OCI-LY3 (cell line): Measurements from ENCODE around the gene S100A7.

Source experiments
- H2AFZ ChIP-seq: fragments of 200-600, 300-600 bp; shearing (Covaris generic); 2 replicates; pipeline ENCODE4 v1.6.0; 2014; ENCODE audit warnings: antibody characterized with exemption, low read depth, low read length
- H3K27ac ChIP-seq: fragments of 200-600, 300-600 bp; sonication (generic); 2 replicates; pipeline ENCODE4 v1.5.1; 2014; ENCODE audit warnings: mild to moderate bottlenecking, low read length, moderate library complexity, mixed read lengths
- H3K27me3 ChIP-seq: fragments of 200-600, 300-600 bp; sonication (generic); 2 replicates; pipeline ENCODE4 v1.6.1; 2014; ENCODE audit warnings: low read depth, low read length, mixed read lengths
- H3K36me3 ChIP-seq: fragments of 200-600, 300-600 bp; sonication (generic); replicated peaks from 2 replicates; pipeline ENCODE3; 2014; ENCODE audit warnings: low read depth, low read length, mixed read lengths
- H3K4me1 ChIP-seq: fragments of 300-600, 200-600 bp; sonication (generic); 2 replicates; pipeline ENCODE4 v1.6.1; 2014; ENCODE audit warnings: low read length, mixed read lengths
- H3K4me2 ChIP-seq: fragments of 200-600, 300-600 bp; sonication (generic); 2 replicates; pipeline ENCODE4 v1.6.1; 2014; ENCODE audit warnings: low read length, mixed read lengths
- H3K4me3 ChIP-seq: fragments of 300-600, 200-600 bp; sonication (generic); 2 replicates; pipeline ENCODE4 v1.5.1; 2014; ENCODE audit warnings: antibody characterized with exemption, mild to moderate bottlenecking, low read length, moderate library complexity
- H3K79me2 ChIP-seq: fragments of 300-600, 200-600 bp; shearing (Covaris generic); 2 replicates; pipeline ENCODE4 v1.6.1; 2014; ENCODE audit warnings: mild to moderate bottlenecking, low read length, mixed read lengths
- H3K9ac ChIP-seq: fragments of 300-600, 200-600 bp; shearing (Covaris generic); 2 replicates; pipeline ENCODE4 v1.6.0; 2014; ENCODE audit warnings: mild to moderate bottlenecking, low read length, moderate library complexity
- H3K9me3 ChIP-seq: fragments of 200-600, 300-600 bp; shearing (Covaris generic); 2 replicates; pipeline ENCODE4 v1.6.1; 2014; ENCODE audit warnings: low read length, mixed read lengths; ENCODE audit not compliant: insufficient read depth
- H4K20me1 ChIP-seq: fragments of 200-600, 300-600 bp; sonication (generic); 2 replicates; pipeline ENCODE4 v1.6.1; 2016; ENCODE audit warnings: low read length, mixed read lengths; ENCODE audit not compliant: insufficient read depth
- CTCF ChIP-seq: fragments of 200-600, 300-600 bp; sonication (generic); IDR thresholded peaks from 2 replicates; pipeline ENCODE4 v1.5.1; 2014; ENCODE audit warnings: antibody characterized with exemption, low read length, low read depth
- EZH2phosphoT487 ChIP-seq: fragments of 200-600 bp; shearing (Covaris generic); IDR thresholded peaks from 2 replicates; pipeline ENCODE4 v1.6.1; 2018; ENCODE audit warnings: antibody characterized with exemption, mixed run types, low read depth

Gene S100A7

GRCh38 chr1:153431427-153431826 lies 29.0 kb downstream of the S100A7 start:
- Histone ChIP-seq H3K27me3 (peaks cover 64% of the 10 kb centered on the region), H3K9ac (no peak overlapping the region), H3K36me3 (no peaks in the 10 kb centered on the region), H3K4me3 (no peak overlapping the region), H2AFZ (no peak overlapping the region), H3K79me2 (no peaks in the 10 kb centered on the region), H3K9me3 (no peaks in the 10 kb centered on the region), H3K27ac (no peak overlapping the region), H3K4me1 (no peaks in the 10 kb centered on the region), H4K20me1 (0 out of 2 replicates have a peak, but pooled peaks cover 5% of the 10 kb centered on the region), H3K4me2 (no peak overlapping the region)
- no peak for TF ChIP-seq CTCF
- TF ChIP-seq EZH2phosphoT487: no peak

DNA sequence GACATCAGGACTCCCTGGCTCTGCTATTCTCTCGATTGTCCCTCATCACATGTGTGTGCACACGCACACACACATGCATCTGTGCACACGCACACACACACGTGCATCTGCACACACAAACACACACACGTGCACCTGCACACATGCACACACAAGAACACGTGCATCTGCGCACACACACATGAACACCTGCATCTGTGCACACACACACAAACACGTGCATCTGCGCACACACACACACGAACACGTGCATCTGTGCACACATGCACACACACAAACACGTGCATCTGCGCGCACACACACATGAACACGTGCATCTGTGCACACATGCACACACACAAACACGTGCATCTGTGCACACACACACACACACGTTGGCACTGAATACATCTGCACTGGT lies 29.4 kb downstream of the S100A7 start:
- Histone ChIP-seq H3K4me2 (no peak overlapping the region), H3K79me2 (no peaks in the 10 kb centered on the region), H3K9me3 (no peaks in the 10 kb centered on the region), H3K36me3 (no peaks in the 10 kb centered on the region), H3K9ac (no peak overlapping the region), H3K27ac (no peak overlapping the region), H3K27me3 (peaks cover 64% of the 10 kb centered on the region), H2AFZ (no peak overlapping the region), H3K4me3 (no peak overlapping the region), H3K4me1 (no peaks in the 10 kb centered on the region), H4K20me1 (0 out of 2 replicates have a peak, but pooled peaks cover 5% of the 10 kb centered on the region)
- no peak for TF ChIP-seq EZH2phosphoT487
- TF ChIP-seq CTCF: no peak

DNA sequence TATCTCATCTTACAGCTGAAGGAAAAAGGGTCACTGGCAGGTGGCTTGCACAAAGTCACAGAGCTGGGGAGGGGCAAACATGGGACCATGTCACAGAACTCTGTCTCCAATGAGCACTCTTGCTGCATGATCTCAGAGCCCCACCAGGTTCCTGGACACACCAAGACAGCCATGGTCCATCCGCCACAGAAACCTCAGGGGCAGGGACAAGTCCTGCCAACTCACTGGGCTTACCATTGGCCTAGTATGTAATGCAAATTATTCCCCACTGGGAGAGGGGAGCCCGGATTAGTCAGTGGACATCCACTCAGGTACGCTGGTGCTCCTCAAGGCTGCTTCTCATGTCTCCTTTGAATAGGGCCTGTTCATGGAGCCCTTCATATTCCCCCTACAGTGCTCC lies 29.9 kb downstream of the S100A7 start:
- Histone ChIP-seq H3K79me2 (no peaks in the 10 kb centered on the region), H4K20me1 (0 out of 2 replicates have a peak, but pooled peaks cover 5% of the 10 kb centered on the region), H3K4me1 (no peaks in the 10 kb centered on the region), H3K27ac (no peak overlapping the region), H3K27me3 (peaks cover 64% of the 10 kb centered on the region), H3K9ac (no peak overlapping the region), H3K36me3 (no peaks in the 10 kb centered on the region), H3K9me3 (no peaks in the 10 kb centered on the region), H2AFZ (no peak overlapping the region), H3K4me3 (no peak overlapping the region), H3K4me2 (no peak overlapping the region)
- TF ChIP-seq CTCF (no peak), EZH2phosphoT487 (no peak)

- Histone ChIP-seq H3K9me3 (no peaks in the 10 kb centered on the region), H3K27ac (no peak overlapping the region), H3K36me3 (no peaks in the 10 kb centered on the region), H3K4me1 (no peaks in the 10 kb centered on the region), H4K20me1 (0 out of 2 replicates have a peak, but pooled peaks cover 5% of the 10 kb centered on the region), H3K79me2 (no peaks in the 10 kb centered on the region), H3K4me3 (no peak overlapping the region), H3K4me2 (no peak overlapping the region), H2AFZ (no peak overlapping the region), H3K27me3 (peaks cover 67% of the 10 kb centered on the region), H3K9ac (no peak overlapping the region)
- TF ChIP-seq CTCF (no peak), EZH2phosphoT487 (no peak)
These were observed 30.3 kb downstream of the S100A7 start for GRCh38 chr1:153430166-153430553.
